Medulla oblongata (tissue), 1 donor: ENCODE measurements around the gene REEP1.

Experiments used
- DNase-seq: peaks from one replicate; pipeline ENCODE4 v3.0.0-alpha.2; 2015; ENCODE audit errors: extremely low spot score

Gene REEP1

DNA sequence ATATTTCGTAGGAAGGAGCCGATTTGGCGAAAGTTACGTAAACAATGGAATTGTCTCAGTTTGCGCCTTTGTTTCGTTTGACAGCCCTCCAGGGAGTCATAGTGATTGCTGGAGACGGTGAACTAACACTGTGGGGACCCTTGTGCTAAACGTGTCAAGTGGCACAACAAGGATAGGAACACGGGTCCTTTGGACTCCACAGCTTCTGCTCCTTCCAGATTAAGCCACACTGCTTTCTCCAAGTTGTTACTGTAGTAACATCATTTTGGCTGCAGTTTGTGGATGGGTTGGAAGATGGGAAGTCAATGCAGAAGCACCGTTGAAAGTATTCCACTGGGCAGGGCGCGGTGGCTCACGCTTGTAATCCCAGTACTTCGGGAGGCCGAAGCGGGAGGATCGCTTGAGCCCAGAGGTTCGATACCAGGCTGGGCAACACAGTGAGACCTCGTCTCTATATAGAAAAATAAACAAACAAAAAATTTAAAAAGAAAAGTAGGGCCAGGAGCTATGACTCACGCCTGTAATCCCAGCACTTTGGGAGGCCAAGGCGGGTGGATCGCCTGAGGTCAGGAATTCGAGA is 141.5 kb downstream of the REEP1 start:
- no peak for DNase-seq

DNA sequence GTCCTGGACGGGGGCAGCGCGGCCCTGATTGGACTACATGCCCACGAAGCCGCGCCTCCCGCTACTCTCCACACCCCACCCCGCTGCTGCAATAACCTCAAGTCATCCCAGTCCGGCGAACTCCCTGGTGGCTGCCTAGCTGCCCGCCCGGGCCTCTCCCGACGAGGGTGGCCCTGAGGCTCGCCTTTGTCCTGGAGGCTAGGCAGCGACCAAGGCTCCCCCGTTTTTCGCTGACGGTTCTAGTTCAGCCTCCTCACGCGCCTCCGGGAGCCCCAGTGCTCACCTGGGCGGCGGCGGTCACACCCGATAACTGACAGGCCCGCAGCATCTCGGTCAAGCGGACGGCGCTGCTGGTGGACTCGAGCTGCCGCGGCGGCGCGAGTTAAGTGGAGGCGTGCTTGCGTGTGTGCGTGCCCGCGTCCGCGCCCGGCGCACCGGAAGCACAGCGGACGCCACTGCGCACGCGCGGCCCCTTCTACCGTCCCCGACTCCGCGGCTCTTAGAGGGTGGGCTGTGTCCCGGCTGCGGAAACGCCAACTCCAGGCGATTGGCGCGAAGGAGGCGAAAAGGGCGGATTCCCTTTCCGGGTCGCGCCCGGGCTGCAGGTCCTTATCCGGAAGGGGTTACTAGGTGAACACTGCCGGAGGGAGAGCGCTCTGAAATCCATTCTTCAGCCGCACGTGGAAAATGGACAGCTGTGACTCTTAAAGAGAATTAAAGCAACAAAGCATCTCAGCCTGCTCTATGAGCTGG is 142.2 kb downstream of the REEP1 start, which contains the start of gene IMMT:
Gene IMMT, minus strand, starts transcription at position 408 of the 753 bp plus-strand sequence. Its CDS starts 80 bp downstream, at position 328.
- peak; percentile 97 for DNase-seq

DNA sequence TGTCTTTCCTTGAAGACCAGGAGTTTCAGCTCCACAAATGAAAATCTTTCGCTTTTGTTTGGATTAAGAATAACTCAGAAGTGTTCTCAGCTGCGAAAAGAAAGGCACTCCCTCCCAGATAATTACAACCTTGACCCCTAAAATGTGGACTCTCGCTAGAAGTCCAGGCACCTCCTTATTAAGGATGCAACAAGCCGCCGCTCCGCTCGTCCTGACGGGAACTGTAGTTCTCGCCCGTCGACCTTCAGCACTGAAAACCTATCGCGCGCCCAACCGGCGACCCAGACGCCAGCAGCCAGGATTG is 142.7 kb downstream of the REEP1 start:
- peak; percentile 95 for DNase-seq

DNA sequence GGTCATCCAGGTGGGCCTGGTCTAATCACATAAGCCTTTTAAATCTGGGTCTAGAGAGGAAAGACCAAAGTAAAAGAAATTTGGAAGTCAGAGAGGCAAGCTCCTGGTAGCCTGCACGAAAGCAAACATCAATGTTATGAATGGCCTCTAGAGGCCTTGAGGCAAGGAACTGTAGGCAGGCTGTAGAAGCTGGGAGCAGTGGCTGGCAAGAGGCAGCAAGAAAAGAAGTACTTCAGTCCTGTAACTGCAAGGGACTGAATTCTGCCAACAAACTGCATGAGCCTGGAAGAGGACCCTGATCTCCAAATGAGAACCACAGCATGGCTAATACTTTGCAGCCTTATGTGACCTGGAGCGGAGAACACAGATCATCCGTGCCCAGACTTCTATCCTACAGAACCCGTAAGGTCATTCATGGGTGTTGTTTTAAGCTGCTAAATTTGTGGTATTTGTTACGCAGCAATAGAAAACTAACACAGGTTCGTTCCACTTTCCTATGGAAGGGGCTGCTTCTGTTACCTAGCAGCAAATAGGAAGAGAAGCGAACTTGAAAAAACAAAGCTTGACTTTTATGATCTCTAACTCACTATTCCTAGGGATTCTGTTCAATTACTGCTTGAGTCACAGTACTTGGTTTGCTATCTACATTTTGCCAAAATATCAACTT is 143.4 kb downstream of the REEP1 start:
- no peak for DNase-seq

DNA sequence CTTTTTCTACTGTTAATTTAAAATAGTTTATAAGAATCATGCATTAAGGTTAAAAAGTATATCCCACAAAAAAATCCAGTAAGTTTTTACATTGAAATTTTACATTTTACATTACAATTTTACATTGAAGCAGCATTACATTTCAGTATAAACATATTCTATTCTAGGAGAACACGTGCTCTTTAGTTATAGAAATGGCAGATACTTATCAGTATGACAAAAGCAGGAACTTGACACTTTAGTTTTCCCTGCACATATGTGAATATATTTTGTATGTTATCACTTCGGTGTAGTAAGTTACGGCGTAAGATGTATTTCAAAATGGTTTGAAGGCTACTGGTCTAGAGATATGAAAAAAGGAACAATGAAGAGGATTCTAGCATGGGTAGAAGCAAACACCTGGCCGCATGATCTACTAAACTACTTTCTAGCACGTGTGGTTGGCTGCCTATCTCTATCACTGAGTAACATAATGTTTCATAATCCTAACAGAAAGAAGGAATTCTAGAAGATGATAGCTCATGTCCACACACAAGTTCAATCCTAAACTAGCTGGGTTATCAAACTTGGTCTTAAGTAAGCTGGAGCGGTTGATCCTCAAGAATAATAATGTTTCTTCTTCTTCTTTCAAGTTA is 147.5 kb downstream of the REEP1 start:
- DNase-seq: no peak

DNA sequence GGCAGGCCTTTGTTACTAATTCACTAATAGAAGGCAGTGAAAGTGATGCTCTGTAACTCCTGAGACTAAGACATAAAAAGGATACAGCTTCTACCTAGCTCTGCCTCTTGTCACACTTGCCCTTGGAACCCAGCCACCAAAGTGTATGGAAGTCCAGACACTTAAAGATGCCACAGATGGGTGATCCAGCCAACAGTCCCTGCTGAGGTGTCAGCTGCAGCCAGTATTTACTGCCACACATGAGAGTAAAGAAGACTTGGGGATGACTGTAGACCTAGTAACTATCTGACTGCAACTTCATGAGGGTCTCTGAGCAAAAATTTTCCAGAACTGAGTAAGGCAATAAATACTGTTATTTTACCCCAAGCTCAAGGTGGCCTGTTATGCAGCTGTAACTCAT is 151.0 kb downstream of the REEP1 start:
- no peak for DNase-seq

DNA sequence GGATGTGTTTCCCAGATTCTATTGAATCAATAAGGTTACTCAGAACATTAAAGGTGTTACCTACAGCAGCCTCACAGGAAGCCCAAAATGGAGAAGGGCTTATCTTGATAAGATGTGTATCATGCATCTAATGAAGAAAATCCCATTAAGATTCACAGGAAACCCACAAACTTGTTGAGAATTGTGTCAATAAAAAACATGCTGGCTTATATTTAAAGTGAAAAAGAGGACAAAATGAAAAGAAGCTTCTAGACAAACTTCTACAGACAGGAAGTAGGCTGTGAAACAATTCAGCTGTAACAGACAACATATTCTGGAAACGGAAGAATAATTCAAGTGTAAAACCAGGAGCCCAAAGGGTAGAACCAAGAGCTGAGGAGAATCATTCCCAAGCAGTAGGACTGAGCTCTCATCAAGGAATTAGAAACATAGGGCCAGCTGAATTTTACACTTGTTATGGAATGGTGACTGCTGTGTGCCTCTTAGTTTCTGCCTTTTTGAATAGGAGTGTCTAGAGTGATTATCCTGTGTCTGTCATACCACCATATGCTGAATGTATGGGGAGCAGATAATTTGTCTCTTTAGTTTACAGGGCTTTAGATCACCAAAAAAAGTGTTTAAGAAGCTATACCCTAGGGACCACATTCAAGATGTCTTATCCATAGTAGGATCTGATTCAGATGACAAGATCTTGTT is 151.8 kb downstream of the REEP1 start:
- no peak for DNase-seq

DNA sequence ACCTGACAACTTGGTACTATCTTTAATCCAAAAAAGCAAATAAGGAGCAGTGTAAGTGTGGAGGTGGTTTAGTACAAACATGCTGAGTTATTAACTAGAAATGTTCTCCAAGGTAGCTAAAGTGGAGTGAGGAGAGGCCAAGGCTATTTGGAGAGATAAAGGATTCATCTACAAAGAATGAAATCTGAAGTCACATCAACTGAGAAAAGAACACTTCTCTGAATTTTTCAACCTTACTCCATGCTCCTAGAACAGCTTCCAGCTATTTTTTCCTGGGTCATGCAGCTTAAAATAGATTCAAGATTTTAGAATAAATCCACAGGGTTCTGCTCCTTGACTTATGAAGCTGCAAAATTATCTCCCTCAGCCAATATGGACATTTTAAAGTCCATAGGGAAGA is 160.8 kb downstream of the REEP1 start:
- DNase-seq: no peak

DNA sequence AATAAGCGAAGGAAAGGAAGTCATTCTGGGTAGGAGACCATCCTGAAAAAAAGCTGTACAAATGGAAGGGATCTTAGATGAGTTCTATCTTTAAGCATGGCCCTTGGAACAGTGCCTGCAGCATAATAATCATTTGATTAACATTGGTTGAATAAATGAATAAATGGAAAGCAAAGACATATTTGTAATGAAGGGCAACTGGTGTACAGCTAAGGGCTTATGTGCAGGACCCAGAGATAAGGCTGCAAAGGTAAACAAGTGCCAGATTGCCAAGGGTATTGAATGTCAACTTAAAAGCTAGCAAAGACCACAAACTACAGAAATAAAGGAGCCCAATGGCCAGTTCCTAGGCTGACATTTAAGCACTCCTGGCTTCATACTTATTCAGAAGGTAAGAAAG is 161.6 kb downstream of the REEP1 start:
- DNase-seq: no peak

DNA sequence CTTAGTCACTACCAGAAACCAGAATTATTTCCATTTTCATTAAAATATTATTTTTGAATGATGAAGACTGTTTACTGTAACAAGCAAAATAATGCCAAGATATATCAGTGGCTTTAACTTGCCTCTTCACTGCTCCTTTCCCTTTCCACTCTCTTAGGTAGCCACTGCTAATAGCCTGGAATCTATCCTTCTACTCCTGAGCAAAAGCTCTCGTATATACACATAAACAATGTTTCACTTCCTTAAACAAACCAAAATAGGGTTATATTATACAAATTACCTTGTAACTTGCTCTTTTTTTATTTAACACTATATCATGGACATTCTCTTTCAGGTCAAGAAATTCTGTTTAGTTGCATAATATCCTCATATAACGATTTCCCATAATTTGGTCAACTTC is 163.0 kb downstream of the REEP1 start:
- no peak for DNase-seq

DNA sequence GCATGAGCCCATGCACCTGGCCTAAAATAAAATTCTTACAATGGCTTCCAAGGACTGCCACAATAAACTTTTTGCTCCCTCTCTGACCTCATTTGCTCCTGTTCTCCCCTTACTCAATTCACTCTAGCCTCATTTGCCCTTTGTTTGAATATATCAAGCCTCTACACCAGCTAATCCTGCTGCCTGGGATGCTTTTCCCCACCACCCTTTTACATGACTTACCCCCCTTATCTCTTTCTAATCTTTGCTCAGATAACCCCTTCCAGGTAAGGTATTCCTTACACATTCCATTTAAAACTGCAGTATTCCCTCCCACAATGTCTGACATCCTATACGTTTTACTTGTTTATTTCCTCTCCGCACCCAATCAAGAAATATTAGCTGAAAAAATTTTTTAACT is 164.8 kb downstream of the REEP1 start:
- no peak for DNase-seq

DNA sequence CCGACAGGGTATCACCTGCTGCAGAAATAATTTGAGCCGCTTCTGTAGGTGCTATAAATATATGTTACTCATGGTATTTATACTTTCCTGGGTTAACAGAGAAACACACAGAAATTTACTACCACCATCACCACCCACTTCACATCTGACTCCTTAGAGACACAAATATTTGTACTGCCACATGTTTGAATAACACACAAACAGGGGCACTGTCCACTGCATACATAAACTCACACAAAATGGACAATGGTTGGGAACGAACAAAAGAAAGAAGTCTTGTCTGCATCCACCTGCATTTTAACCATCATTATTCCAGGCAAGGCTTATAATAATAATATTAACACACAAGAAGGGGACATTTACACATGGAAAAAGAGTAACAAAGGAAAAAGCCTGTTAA is 166.1 kb downstream of the REEP1 start:
- peak; percentile 11 for DNase-seq

DNA sequence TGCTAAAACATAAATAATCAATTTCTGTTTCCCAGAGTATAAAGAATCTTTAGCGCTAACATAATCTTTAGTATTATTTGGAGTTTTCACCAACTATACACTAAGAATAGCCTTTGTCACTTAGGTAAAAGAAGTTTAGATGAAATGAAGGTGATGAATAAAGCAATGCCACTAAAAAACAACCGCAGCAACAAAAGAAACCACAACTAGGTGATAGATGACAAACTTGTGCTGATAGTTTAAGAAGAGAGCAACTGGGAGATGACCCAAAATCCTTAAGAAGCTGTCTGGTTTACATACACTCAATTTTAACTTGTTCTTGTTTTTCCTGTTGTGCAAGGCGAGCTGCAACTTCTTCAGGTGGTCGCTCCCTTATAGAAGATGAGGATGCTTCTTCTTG is 167.0 kb downstream of the REEP1 start:
- DNase-seq: no peak
